GM11168 (cell line): ENCODE results near the gene C4orf17.

Experiments used
- in situ Hi-C: fragments of 300-500 bp; cut with MboI; formaldehyde crosslinking; loops from one replicate; pipeline ENCODE4 v1.12.0; 2022; ENCODE audit warnings: low sequenced_read_pairs; ENCODE audit not compliant: unreplicated experiment

C4orf17 gene

GRCh38 chr4:99536271-99536670 is 25.4 kb downstream of the C4orf17 start:
- in situ Hi-C loops: no loop called here

- in situ Hi-C loops: no loop called here
Measured at GRCh38 chr4:99536848-99537247, 26.0 kb downstream of the C4orf17 start.

GRCh38 chr4:99537674-99538073 is 26.9 kb downstream of the C4orf17 start:
- in situ Hi-C loops: no loop called here

- in situ Hi-C loops: no loop called here
Measured at GRCh38 chr4:99540277-99540939, 29.6 kb downstream of the C4orf17 start.

GRCh38 chr4:99552872-99553271 is 42.1 kb downstream of the C4orf17 start:
- in situ Hi-C loops: no loop called here

- in situ Hi-C loops: loop anchor here (10.0 kb wide), 2 partner anchors 241 to 321 kb away; no protein-coding TSS in a partner anchor
Measured at GRCh38 chr4:99563310-99564186, 52.7 kb downstream of the C4orf17 start, which contains the start of gene TRMT10A. Gene TRMT10A, minus strand, starts transcription at chr4:99564039. Its CDS starts 4,701 bp downstream, at chr4:99559338.

- in situ Hi-C loops: loop anchor here (10.0 kb wide), 2 partner anchors 240 to 320 kb away; no protein-coding TSS in a partner anchor
Measured at GRCh38 chr4:99564921-99565320, 54.1 kb downstream of the C4orf17 start.

- in situ Hi-C loops: no loop called here
Measured at GRCh38 chr4:99571883-99572282, 61.1 kb downstream of the C4orf17 start.

GRCh38 chr4:99572527-99573240 is 61.9 kb downstream of the C4orf17 start:
- in situ Hi-C loops: no loop called here

- in situ Hi-C loops: no loop called here
Measured at GRCh38 chr4:99573735-99574368, 63.0 kb downstream of the C4orf17 start.

- in situ Hi-C loops: no loop called here
Measured at GRCh38 chr4:99574530-99575324, 63.9 kb downstream of the C4orf17 start, which contains the start of gene MTTP. Gene MTTP, plus strand, starts transcription at chr4:99574824. Its CDS starts 86 bp downstream, at chr4:99574910.

- in situ Hi-C loops: no loop called here
Measured at GRCh38 chr4:99578714-99579113, 67.9 kb downstream of the C4orf17 start.

- in situ Hi-C loops: no loop called here
Measured at GRCh38 chr4:99585516-99585915, 74.7 kb downstream of the C4orf17 start.

GRCh38 chr4:99586322-99586721 is 75.5 kb downstream of the C4orf17 start:
- in situ Hi-C loops: no loop called here

GRCh38 chr4:99586797-99587196 is 76.0 kb downstream of the C4orf17 start:
- in situ Hi-C loops: no loop called here

GRCh38 chr4:99587309-99587708 is 76.5 kb downstream of the C4orf17 start:
- in situ Hi-C loops: no loop called here

- in situ Hi-C loops: no loop called here
Measured at GRCh38 chr4:99587803-99588202, 77.0 kb downstream of the C4orf17 start.

- in situ Hi-C loops: no loop called here
Measured at GRCh38 chr4:99591757-99592156, 80.9 kb downstream of the C4orf17 start.
